ENCODE measurements around the gene CRIM1.

GRCh38 chr2:36568516-36569246 lies 213.1 kb downstream of the CRIM1 start:
- no peak for TF ChIP-seq YY1 (IDR thresholded peaks at IDR 0.05; ENCODE audit: insufficient read depth, insufficient read length)
- TF ChIP-seq ZNF274 (IDR thresholded peaks at IDR 0.05; ENCODE audit: low read depth, low read length): no peak
